Activated CD4-positive, alpha-beta T cell treated with anti-CD3 and anti-CD28 coated beads, Interleukin-2, amount 10 ng/mL, durations not matched to agents 7 days and 5 days (primary cell): ENCODE measurements around the gene TMEM250. TPM values are rescaled to one million over a fixed set of nuclear protein-coding genes. Genes with fewer than 3 reads are reported as not detected.

Source experiments
- CTCF ChIA-PET: fragments of 350-600 bp; sonication (Branson Sonifier 250); formaldehyde crosslinking; loops from one replicate; lab custom pipeline; 2021; ENCODE audit warnings: antibody characterized with exemption; lab: Charles Lee
- POLR2A ChIA-PET: fragments of 350-600 bp; sonication (Branson Sonifier 250); formaldehyde crosslinking; loops from one replicate; lab custom pipeline; 2021; ENCODE audit warnings: antibody characterized with exemption; lab: Charles Lee
- DNase-seq: peaks from one replicate; pipeline ENCODE4 v3.0.0-alpha.2; 2020
- H3K27ac Mint-ChIP-seq: one replicate; pipeline ENCODE4 v1.8.0; 2021; ENCODE audit warnings: mild to moderate bottlenecking, moderate library complexity, mixed read lengths
- H3K27me3 Mint-ChIP-seq: one replicate; pipeline ENCODE4 v1.8.0; 2021; ENCODE audit warnings: mixed read lengths
- H3K36me3 Mint-ChIP-seq: one replicate; pipeline ENCODE4 v1.8.0; 2021; ENCODE audit warnings: low read depth, mixed read lengths
- H3K4me1 Mint-ChIP-seq: one replicate; pipeline ENCODE4 v1.8.0; 2021; ENCODE audit warnings: mixed read lengths
- H3K4me3 Mint-ChIP-seq: one replicate; pipeline ENCODE4 v1.8.0; 2021; ENCODE audit warnings: mild to moderate bottlenecking, moderate library complexity, mixed read lengths
- H3K9me3 Mint-ChIP-seq: one replicate; pipeline ENCODE4 v1.8.0; 2021; ENCODE audit warnings: mixed read lengths
- total RNA-seq, 2 experiments: library from RNA; stranded (reverse); gene quantifications; one replicate each; pipeline ENCODE4 v1.2.3, GENCODE V29; 2021

TMEM250 gene
- total RNA-seq, 2 experiments from 2014 or later = 50.2 to 56.4 TPM

DNA sequence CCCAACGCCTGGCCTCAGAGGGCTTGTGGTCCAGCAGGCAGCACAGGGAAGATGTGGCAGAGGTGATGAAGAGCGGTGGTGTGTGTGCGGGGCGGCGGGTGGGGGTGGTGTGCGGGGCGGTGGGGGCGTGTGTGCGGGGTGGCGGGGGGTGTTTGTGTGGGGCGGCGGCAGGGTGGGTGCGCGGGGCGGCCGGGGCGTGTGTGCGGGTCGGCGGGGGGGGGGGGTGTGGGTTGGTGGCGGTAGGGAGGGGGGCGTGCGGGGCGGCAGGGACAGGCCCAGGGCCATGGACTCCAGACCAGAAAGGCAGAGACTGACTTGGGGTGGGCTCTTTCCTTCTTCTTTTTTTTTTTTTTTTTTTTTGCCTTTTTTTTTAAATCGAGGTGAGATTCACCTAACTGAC is 19.1 kb downstream of the TMEM250 start:
- Mint-ChIP-seq H3K4me1 (peaks cover 14% of the 10 kb centered on the region), H3K27ac (no peak overlapping the region), H3K36me3 (no peaks in the 10 kb centered on the region), H3K9me3 (no peaks in the 10 kb centered on the region), H3K27me3 (peaks cover 7% of the 10 kb centered on the region), H3K4me3 (no peak overlapping the region)
- ChIA-PET POLR2A (no interaction called here), CTCF (interaction anchor here (1.4 kb wide), 1 partner anchor 10 kb away, joined by 5 read pairs; no protein-coding TSS in a partner anchor)
- no peak for DNase-seq

DNA sequence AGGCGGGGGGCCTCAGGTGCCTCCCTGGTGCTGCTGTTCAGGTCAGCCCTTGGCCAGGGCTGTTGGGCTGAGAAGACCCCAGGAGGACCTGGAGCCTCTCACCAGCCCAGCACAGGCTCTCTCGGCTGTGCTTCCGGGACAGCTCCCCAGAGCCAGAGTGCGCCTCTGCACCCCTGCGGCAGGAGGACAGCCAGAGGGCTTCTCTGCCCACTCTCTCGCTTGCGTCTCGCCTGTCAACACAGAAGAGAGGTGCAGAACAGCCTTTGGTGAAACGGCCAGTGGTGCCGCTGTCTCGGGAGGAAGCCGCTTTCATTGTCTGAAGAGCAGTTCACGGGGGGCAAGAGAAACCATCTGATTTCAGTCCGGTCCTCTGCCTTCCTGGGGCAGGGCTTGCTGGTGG is 19.8 kb downstream of the TMEM250 start:
- Mint-ChIP-seq H3K4me1 (peaks cover 14% of the 10 kb centered on the region), H3K27ac (no peak overlapping the region), H3K36me3 (no peaks in the 10 kb centered on the region), H3K9me3 (no peaks in the 10 kb centered on the region), H3K27me3 (peaks cover 7% of the 10 kb centered on the region), H3K4me3 (no peak overlapping the region)
- ChIA-PET CTCF (interaction anchor here (1.4 kb wide), 1 partner anchor 10 kb away, joined by 5 read pairs; no protein-coding TSS in a partner anchor), POLR2A (no interaction called here)
- no peak for DNase-seq

DNA sequence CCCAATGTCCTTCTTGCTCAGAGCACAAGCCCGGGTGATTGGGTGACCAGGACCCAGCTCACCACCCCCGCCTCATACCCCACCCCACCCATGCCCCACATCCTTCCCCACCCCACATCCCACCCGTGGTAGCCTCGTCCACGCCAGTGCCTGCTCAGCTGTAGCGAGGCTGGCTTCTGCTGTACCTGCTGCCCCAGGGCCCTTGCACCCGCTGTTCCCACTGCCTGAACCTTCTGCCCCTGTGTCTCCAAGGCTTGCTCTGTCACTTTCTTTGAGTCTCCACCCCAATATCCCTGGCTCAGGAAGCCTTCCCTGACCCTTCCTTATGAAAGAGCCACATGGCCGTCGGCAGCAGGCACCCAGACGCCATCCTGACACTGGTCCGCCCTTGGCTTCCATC is 20.5 kb downstream of the TMEM250 start:
- no peak for DNase-seq
- Mint-ChIP-seq H3K27ac (no peak overlapping the region), H3K4me1 (peaks cover 14% of the 10 kb centered on the region), H3K4me3 (no peak overlapping the region), H3K9me3 (no peaks in the 10 kb centered on the region), H3K36me3 (no peaks in the 10 kb centered on the region), H3K27me3 (peaks cover 7% of the 10 kb centered on the region)
- CTCF ChIA-PET = interaction anchor here (1.4 kb wide), 1 partner anchor 11 kb away, joined by 5 read pairs; no protein-coding TSS in a partner anchor
- POLR2A ChIA-PET = no interaction called here

- H3K27me3 Mint-ChIP-seq = peaks cover 7% of the 10 kb centered on the region
- no peak for DNase-seq
- H3K36me3 Mint-ChIP-seq = no peaks in the 10 kb centered on the region
- H3K4me3 Mint-ChIP-seq = peak overlapping the region; percentile 64
- no peaks in the 10 kb centered on the region for H3K9me3 Mint-ChIP-seq
- H3K27ac Mint-ChIP-seq = no peak overlapping the region
- H3K4me1 Mint-ChIP-seq = peaks cover 14% of the 10 kb centered on the region
- ChIA-PET CTCF (interaction anchor here (0.6 to 2.3 kb wide), 4 partner anchors 10 to 1127 kb away, joined by 3 to 6 read pairs (median 4); no protein-coding TSS in a partner anchor), POLR2A (interaction anchor here (0.6 to 1.4 kb wide), 2 partner anchors 13 to 17 kb away, joined by 3 to 6 read pairs; no protein-coding TSS in a partner anchor)
Observed at GRCh38 chr9:136096505-136097001, 22.1 kb downstream of the TMEM250 start.

DNA sequence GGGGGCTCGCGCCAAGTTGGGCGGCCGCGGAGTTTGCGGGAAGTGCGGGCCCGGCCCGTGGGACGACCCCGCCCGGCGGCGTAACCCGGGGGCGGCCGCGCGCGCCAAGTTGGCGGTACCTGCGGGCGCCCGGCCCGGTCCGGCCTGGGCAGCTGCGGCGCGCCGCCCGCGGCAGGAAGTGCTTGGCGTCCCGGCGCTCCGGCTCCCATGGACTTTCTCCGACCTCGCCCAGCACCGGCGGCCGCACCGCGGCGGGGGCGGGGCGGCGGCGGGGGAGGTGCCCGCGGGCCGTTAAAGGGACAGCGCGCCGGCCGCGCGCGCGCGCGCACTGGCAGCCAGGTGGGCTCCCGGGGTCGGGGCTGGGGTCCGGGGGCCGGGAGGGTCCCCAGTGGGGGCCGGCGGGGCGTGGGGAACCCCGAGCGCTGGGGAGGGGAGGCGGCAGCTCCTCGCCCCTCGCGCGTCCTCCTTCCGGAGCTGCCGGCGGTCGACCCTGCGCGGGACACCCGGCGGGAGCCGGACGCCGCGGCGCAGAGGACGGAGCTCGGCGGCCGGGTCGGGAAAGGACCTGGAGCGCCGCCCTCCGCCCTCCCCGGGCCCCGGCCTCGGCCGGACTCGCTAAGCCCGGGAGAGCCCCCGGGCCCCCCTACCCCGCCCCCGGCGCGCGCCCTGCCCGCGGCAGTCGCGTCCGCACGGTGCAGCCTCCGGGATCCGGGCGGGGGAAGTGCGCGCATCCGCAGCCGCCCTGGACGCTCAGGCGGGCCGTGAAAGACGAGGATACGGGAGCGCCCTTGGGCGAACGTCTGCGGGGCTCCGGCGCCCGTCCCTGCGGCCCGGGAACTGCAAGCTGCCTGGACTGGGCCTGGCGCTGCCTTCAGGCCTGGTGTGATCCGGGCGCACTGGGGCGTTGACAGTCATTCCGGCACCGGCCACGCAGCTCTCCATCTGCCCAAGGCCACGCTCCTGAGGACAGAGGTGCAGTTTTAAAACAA is 23.3 kb downstream of the TMEM250 start, which contains the start of gene NACC2:
Gene NACC2, minus strand, starts transcription at position 220 of the 989 bp plus-strand sequence. CDS start 44,768 bp downstream, outside the sequence.
- no peaks in the 10 kb centered on the region for H3K36me3 Mint-ChIP-seq
- CTCF ChIA-PET = interaction anchor here (1.0 to 2.3 kb wide), 2 partner anchors 11 to 14 kb away, joined by 4 to 6 read pairs; no protein-coding TSS in a partner anchor
- no peaks in the 10 kb centered on the region for H3K9me3 Mint-ChIP-seq
- no peak for DNase-seq
- H3K27me3 Mint-ChIP-seq = peaks cover 7% of the 10 kb centered on the region
- H3K4me1 Mint-ChIP-seq = peaks cover 14% of the 10 kb centered on the region
- peak within 1 kb of the TSS; percentile 70 for H3K4me3 Mint-ChIP-seq
- peak within 1 kb of the TSS; percentile 13 for H3K27ac Mint-ChIP-seq
- POLR2A ChIA-PET = interaction anchor here (1.4 kb wide), 1 partner anchor 14 kb away, joined by 3 read pairs; no protein-coding TSS in a partner anchor

DNA sequence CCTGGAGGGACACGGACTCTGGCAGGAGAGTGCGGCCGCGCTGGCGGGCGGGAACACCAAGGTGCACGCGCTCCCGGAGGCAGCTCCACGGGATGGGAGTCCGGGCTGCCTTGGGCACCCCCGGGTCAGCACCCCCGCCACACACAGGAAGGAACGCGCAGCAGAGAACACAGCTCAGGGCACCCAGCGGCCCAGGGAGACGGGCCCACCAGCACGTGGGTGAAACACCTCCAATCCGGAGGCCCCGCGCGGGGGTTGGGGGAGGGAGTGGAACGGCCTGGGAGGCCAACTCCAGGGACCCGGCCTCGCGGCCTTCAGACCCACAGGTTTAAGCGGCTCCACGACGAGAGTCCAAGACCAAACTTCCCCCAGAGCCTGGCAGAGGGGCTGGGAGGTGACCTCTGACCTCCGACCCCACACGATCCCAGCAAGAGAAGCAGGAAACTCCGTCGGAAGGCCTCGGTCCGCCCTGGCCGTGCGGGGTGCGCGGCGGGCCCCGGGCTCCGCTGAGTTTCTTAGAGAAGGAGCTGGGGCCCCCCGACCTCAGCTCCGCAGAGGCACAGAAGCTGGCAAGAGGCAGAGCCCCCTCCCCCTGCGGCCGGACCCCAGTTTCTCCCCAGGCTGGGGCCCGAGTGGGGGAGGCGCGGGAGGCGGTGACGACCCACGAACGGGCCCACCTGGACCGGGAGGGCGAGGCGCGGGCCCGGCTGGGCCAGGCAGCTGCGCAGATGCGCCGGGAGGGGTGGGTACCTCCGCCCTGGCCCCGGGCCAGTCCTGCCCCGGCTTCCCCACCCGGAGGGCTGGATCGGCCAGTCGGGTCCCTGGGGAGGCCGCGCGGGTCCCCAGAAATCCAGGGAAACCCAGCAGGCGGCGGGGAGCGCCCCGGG is 24.4 kb downstream of the TMEM250 start:
- peaks cover 7% of the 10 kb centered on the region for H3K27me3 Mint-ChIP-seq
- POLR2A ChIA-PET = interaction anchor here (0.6 kb wide), 1 partner anchor 825 kb away, joined by 3 read pairs; no protein-coding TSS in a partner anchor
- H3K27ac Mint-ChIP-seq = peak overlapping the region; percentile 13

DNA sequence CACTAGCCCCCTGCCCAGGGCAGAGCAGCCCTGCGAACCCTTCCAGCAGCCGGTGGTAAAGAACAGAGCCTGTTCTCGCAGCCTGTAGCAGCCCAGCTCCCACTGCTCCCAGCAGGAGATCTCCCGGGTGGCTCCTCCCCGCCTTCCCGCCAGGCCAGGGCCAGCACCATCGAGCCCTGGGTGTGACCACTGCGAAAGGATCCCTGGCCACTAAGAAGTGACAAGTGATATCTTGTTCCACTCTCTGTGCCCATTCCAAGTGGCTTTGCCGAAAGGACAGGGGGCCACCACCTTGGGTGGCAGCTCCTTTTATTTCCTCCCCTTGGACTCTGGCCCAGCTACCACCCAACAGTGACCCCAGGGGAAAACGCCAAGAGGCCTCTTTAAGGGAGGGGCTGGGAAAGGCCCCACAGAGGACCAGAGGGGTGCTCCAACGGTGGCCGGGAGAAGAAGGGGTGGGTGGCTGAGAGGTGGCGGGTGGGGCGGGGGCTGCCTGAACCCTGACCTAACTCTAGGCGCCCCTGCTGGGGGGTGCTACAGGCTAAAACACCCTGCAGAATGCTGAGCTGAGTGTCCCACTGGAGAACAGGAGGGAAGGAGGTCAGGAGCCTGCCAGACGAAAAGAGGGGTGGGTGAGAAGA is 25.2 kb downstream of the TMEM250 start:
- Mint-ChIP-seq H3K27ac (no peak overlapping the region), H3K36me3 (no peaks in the 10 kb centered on the region), H3K4me1 (peaks cover 12% of the 10 kb centered on the region), H3K9me3 (no peaks in the 10 kb centered on the region), H3K4me3 (peak overlapping the region; percentile 70), H3K27me3 (peaks cover 4% of the 10 kb centered on the region)
- POLR2A ChIA-PET = no interaction called here
- DNase-seq = no peak
- CTCF ChIA-PET = interaction anchor here (1.8 kb wide), 1 partner anchor 29 kb away, joined by 5 read pairs; no protein-coding TSS in a partner anchor

More for the DNA sequence above, 24.4 kb downstream of the TMEM250 start:
- Mint-ChIP-seq H3K36me3 (no peaks in the 10 kb centered on the region), H3K9me3 (no peaks in the 10 kb centered on the region), H3K4me3 (peak overlapping the region; percentile 70), H3K4me1 (peaks cover 18% of the 10 kb centered on the region)
- CTCF ChIA-PET = interaction anchor here (1.8 to 2.3 kb wide), 2 partner anchors 12 to 28 kb away, joined by 5 to 6 read pairs; no protein-coding TSS in a partner anchor
- DNase-seq = peak; percentile 39

DNA sequence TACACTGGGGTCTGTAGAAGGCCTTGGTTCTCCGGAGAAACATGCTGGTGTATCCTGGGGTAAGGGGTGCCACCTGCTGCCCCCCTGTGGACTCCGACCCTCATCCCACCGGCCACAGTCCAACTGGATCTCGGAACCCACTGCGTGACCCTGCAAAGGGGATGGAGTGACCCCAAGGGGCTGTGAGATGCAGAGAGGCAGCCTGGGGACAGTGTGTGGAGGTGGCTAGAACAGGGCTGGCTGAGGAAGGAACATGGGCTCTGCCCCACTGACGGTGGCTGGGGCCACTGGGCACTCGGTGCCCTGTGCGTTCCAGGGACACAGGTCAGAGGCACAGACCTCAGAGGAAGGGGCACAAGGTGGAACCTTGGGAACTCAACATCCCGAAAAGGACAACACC is 25.9 kb downstream of the TMEM250 start:
- CTCF ChIA-PET = no interaction called here

DNA sequence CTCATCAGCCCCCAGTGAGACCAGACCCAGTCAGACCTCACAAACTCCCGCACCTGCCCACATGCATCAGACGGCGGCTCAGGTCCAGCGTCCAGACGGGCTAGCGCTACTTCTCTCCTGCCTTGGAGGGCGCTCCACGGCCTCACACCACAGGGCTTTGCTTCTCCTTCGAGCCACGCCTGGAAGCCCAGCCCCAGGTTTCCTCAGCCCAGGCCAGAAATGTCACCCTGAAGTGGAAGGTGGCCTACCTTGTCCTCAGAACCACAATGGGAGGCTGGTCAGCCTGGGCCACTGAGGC is 26.4 kb downstream of the TMEM250 start:
- ChIA-PET CTCF (no interaction called here), POLR2A (no interaction called here)
- no peak for DNase-seq
- H3K36me3 Mint-ChIP-seq = no peaks in the 10 kb centered on the region
- peaks cover 9% of the 10 kb centered on the region for H3K4me1 Mint-ChIP-seq
- H3K4me3 Mint-ChIP-seq = no peak overlapping the region
- no peak overlapping the region for H3K27ac Mint-ChIP-seq
- no peaks in the 10 kb centered on the region for H3K9me3 Mint-ChIP-seq
- H3K27me3 Mint-ChIP-seq = peaks cover 2% of the 10 kb centered on the region

More for the DNA sequence above, 25.9 kb downstream of the TMEM250 start:
- Mint-ChIP-seq H3K27me3 (peaks cover 2% of the 10 kb centered on the region), H3K4me1 (peaks cover 9% of the 10 kb centered on the region), H3K4me3 (peak overlapping the region; percentile 9), H3K36me3 (no peaks in the 10 kb centered on the region), H3K27ac (no peak overlapping the region), H3K9me3 (no peaks in the 10 kb centered on the region)
- POLR2A ChIA-PET = no interaction called here
- no peak for DNase-seq

DNA sequence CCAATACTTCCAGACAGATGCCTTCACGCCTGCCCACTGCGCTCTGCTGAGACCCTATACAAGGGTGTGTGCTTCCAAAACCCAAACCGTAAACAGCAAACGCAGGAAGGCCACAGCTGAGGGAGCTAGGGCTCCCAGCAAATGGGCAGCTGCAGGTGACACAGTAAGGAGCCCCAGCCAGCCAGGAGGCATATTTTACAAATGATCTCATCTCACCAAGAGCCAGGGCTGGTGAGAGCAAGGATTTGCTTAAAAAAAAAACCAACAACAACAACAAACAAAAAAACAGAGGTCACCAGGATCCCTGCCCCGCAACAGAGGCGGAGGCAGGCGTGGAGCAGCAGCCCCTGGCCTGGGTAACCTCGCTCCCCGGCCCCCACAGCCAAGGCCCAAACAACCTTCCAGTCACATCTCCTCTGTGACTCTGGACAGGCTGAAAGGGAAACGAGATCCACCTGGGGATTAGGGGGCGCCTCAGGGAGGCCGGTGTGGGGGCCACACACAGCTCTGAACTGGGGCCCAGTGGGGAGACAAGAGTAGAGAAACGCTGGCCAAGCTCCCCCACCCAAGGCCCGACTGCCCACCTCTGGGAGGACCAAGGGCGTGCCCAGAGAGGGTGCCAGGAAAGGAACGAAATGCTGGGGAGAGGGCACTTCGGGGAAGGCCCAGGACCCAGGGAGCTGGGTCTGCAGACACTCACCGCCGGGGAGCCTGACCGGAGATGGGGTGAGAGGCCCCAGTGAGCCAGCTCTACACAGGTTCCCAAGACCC is 26.9 kb downstream of the TMEM250 start:
- Mint-ChIP-seq H3K4me1 (peaks cover 9% of the 10 kb centered on the region), H3K36me3 (no peaks in the 10 kb centered on the region), H3K4me3 (no peak overlapping the region), H3K9me3 (no peaks in the 10 kb centered on the region), H3K27me3 (no peaks in the 10 kb centered on the region), H3K27ac (no peak overlapping the region)
- POLR2A ChIA-PET = no interaction called here
- CTCF ChIA-PET = no interaction called here
- DNase-seq = no peak
